Measurements from ENCODE around the gene NARF.
"Not testable (repeated sequence)": the region's sequence is repeated elsewhere in the genome, so short reads cannot be mapped to it uniquely, and the experiment has no call there.

NARF gene

DNA sequence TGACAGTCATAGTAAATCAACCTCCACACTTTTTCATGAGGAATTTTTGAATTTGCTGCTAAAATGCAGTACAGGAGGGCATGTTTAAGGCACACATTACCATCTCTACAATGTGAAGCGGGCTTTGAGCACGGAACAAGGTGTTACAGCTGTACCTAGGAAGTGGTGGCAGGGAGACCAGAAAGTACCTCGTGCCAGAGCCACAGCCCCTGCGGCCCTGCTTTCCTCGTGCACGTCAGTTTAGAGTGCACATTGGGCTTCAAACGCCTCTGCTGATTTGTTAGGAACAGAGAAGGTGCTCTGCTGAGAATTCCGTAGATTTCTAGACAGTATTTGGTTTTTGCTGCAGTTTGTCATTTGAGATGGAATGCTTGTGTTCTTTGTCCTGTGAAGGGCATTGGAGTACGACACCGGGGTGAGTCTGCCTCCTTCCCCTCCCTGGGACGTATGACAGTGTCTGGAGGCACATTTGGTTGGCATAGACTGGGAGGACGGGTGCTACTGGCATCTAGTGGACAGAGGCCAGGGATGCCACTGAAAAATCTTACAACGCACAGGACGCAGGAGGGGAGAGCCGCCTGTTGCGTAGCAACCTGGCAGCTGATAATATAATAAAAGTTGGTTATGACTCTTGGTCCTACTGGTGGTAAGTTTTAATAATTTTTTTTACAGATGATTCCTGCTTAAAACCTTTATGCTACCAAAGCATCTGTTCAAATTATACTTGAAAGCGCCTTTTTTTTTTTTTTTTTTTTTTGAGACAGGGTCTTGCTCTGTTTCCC is 70.1 kb downstream of the NARF start:
- no peak overlapping the region for H3K4me3 Mint-ChIP-seq
- ATAC-seq (ENCODE audit: low read depth) (peak; percentile 49), DNase-seq (ENCODE audit: low spot score in 2 of 2) (no peak)
- H3K4me1 Mint-ChIP-seq = peaks cover 36% of the 10 kb centered on the region
- H3K27ac Mint-ChIP-seq = no peak overlapping the region
- no peaks in the 10 kb centered on the region for H3K27me3 Mint-ChIP-seq
- H3K36me3 Mint-ChIP-seq = no peaks in the 10 kb centered on the region
- H3K9me3 Mint-ChIP-seq = no peaks in the 10 kb centered on the region

DNA sequence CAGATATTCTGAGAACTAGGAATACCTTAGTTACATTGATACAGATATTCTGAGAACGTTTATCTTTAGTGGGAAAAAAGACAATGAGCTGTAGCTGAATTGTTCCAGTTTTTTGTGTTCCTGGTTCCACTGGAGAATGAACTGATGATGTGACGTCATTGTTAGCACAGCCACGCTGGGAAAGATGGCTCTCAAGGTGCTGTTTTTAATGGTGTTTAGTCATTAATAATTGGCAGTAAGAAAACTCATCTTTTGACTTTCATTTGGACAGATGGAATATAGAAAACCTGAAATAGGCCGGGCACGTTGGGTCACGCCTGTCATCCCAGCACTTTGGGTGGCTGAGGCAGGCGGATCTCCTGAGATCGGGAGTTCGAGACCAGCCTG is 71.4 kb downstream of the NARF start:
- DNase-seq (ENCODE audit: low spot score in 2 of 2) (no peak), ATAC-seq (ENCODE audit: low read depth) (no peak)
- Mint-ChIP-seq H3K4me1 (peaks cover 33% of the 10 kb centered on the region), H3K4me3 (no peak overlapping the region), H3K27me3 (no peaks in the 10 kb centered on the region), H3K36me3 (peaks cover 3% of the 10 kb centered on the region), H3K9me3 (no peaks in the 10 kb centered on the region), H3K27ac (no peak overlapping the region)

DNA sequence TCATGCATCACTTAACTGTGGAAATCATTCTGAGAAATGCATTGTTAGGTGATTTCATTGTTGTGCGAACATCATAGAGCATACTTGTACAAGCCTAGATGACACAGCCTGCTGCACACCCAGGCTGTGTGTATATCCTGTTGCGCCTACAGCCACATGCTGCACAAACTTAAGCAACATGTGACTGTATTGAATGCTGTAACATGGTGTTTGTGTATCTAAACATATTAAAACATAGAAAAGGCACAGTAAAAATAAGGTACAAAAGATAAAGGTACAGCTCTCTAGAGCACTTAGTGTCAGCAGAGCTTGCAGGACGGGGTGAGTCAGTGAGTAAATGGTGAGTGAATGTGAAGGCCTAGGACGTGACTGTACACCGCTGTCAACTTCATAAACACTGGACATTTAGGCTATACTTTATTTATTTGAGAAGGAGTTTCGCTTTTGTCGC is 72.9 kb downstream of the NARF start:
- H3K36me3 Mint-ChIP-seq = peaks cover 6% of the 10 kb centered on the region
- DNase-seq (ENCODE audit: low spot score in 2 of 2) = no peak
- H3K27me3 Mint-ChIP-seq = no peaks in the 10 kb centered on the region

DNA sequence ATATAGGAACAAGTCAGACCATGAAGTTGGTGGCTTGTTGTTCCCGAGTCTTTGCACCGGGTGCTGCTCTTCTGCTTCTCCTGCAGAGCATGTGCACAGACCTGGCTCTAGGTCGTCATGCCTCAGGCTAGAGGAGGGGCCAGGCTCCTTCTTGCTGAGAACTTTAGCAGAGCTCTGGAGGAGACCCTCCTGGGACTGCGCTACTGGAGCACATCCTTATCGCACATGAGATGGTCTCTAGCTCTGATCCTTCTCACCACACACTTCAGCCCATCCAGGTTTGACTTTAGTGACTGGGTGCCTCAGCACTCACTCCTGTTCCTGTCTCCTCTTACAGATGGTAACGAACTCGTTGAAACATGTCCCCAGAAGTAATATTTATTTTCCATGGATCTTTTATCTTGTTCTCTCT is 75.9 kb downstream of the NARF start:
- peaks cover 35% of the 10 kb centered on the region for H3K4me1 Mint-ChIP-seq
- H3K27me3 Mint-ChIP-seq = no peaks in the 10 kb centered on the region
- DNase-seq (ENCODE audit: low spot score in 2 of 2) (no peak), ATAC-seq (ENCODE audit: low read depth) (no peak)
- no peaks in the 10 kb centered on the region for H3K9me3 Mint-ChIP-seq
- peaks cover 7% of the 10 kb centered on the region for H3K36me3 Mint-ChIP-seq
- no peak overlapping the region for H3K27ac Mint-ChIP-seq
- no peak overlapping the region for H3K4me3 Mint-ChIP-seq

More for the DNA sequence above, 72.9 kb downstream of the NARF start:
- Mint-ChIP-seq H3K9me3 (no peaks in the 10 kb centered on the region), H3K4me3 (no peak overlapping the region), H3K4me1 (peaks cover 35% of the 10 kb centered on the region), H3K27ac (peak overlapping the region; percentile 52)
- ATAC-seq (ENCODE audit: low read depth) = no peak

DNA sequence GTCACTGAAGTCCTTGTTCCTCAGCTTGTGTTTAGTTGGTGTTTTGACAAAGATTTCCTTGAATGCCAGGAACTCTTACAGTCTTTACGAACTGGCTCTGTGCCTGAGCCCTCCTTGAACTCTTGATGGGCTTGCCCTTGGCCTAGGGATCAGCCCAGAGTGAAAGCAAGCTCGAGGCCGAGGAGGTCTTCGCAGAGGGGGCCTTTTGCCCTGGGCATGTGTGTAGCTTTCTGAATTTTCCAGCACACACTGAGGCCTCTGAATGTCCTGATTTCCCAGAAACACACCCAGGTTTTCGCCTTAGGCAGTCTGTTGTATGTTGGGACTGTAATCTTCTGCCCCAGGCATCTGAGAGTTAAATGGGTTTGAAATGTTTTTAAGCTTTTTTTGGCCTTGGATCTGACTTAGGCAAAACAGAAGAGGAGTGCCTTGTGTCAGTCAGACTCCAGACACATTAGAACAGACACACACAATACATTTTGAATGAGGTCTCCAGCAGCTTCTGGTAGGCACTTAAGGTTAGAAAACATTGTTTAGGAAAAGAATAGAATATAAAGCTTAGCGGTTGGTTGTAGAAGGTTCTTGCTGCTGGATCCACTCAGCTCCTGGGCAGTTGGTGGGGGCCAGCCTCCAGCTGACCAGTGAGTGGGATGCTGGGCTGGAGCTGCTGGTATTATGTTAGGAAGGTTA is 78.1 kb downstream of the NARF start:
- no peak for DNase-seq (ENCODE audit: low spot score in 2 of 2)
- Mint-ChIP-seq H3K9me3 (no peaks in the 10 kb centered on the region), H3K4me1 (peaks cover 32% of the 10 kb centered on the region), H3K4me3 (no peak overlapping the region), H3K27ac (no peak overlapping the region), H3K36me3 (peaks cover 7% of the 10 kb centered on the region), H3K27me3 (no peaks in the 10 kb centered on the region)
- no peak for ATAC-seq (ENCODE audit: low read depth)

DNA sequence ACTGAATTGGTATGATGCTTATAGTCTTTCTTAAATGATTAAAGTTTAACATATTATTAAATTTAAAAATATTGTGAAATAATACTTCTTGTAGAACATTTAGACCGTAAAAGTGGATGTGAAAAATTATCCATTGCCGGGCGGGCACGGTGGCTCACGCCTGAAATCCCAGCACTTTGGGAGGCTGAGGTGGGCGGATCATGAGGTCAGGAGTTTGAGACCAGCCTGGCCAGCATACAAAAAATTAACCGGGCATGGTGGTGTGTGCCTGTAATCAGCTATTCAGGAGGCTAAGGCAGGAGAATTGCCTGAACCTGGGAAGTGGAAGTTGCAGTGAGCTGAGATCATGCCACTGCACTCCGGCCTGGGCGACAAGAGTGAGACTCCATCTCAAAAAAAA is 78.7 kb downstream of the NARF start:
- not testable (repeated sequence) for H3K4me3 Mint-ChIP-seq; DNase-seq (ENCODE audit: low spot score in 2 of 2); H3K27me3 Mint-ChIP-seq; ATAC-seq (ENCODE audit: low read depth); H3K9me3 Mint-ChIP-seq; H3K36me3 Mint-ChIP-seq; H3K27ac Mint-ChIP-seq
- peaks cover 32% of the 10 kb centered on the region for H3K4me1 Mint-ChIP-seq

DNA sequence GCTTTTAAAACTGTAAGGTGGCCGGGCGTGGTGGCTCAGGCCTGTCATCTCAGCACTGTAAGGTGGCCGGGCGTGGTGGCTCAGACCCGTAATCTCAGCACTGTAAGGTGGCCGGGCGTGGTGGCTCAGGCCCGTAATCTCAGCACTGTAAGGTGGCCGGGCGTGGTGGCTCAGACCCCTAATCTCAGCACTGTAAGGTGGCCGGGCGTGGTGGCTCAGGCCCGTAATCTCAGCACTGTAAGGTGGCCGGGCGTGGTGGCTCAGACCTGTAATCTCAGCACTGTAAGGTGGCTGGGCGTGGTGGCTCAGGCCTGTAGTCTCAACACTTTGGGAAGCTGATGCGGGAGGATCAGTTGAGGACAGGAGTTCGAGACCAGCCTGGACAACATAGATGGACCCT is 80.5 kb downstream of the NARF start:
- peaks cover 29% of the 10 kb centered on the region for H3K4me1 Mint-ChIP-seq
- H3K27ac Mint-ChIP-seq; DNase-seq (ENCODE audit: low spot score in 2 of 2); H3K9me3 Mint-ChIP-seq; ATAC-seq (ENCODE audit: low read depth); H3K4me3 Mint-ChIP-seq; H3K36me3 Mint-ChIP-seq; H3K27me3 Mint-ChIP-seq: not testable (repeated sequence)
